ENCODE data around the gene C17orf50. TPM values are rescaled to one million over a fixed set of nuclear protein-coding genes. Genes with fewer than 3 reads are reported as not detected.

C17orf50 gene
- polyA plus RNA-seq, 4 donors = 0.15 TPM; not detected in 3

DNA sequence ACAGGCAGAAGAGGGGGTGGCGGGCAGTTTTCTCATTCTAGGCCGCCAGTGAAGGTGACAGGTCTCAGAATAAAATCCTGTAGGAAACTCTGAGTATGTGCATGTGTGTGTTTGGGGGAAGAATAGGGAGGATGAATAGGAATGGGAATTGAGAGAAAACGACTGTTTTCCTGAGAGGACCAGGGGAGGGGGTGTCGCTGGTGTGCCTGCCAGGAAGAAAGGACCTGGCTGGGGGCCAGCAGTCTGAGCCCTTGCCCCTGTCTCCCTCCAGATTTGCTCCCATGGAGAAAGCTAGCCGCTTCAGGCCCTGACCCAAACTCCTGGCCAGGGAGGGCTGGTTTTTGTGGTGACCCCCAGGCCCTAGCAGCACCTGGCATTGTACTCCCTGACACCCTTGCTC, 14.4 kb downstream of the C17orf50 start:
- peaks cover 0 to 2% (median 0%) of the 10 kb centered on the region in 3 donors for H3K27me3 ChIP-seq (ENCODE audit: control insufficient read depth in 3 of 3, insufficient read depth in 3 of 3, low read length in 3 of 3)
- WGBS, 3 donors = 57 to 68% (median 63%) methylated on average over 5 of the region's 5 CpGs
- H3K4me3 ChIP-seq (ENCODE audit: low read depth in 1 of 3, low read length in 3 of 3) = no peak overlapping the region
- FAIRE-seq = no peak
- H3K4me1 ChIP-seq (ENCODE audit: control insufficient read depth in 3 of 3, insufficient read depth in 2 of 3, low read depth in 1 of 3, low read length in 2 of 3) = peaks cover 2 to 12% (median 3%) of the 10 kb centered on the region in 3 donors
- peak overlapping the region in 1 of 3 donors; percentile 61 for H3K27ac ChIP-seq (ENCODE audit: low read depth in 1 of 3, low read length in 2 of 3)
- no peak for DNase-seq
- no peaks in the 10 kb centered on the region for H3K9me3 ChIP-seq (ENCODE audit: control insufficient read depth in 2 of 2, insufficient read depth in 1 of 2, low read depth in 1 of 2, low read length in 1 of 2)
- H3K36me3 ChIP-seq (ENCODE audit: control insufficient read depth in 3 of 3, insufficient read depth in 2 of 3, low read depth in 1 of 3, low read length in 3 of 3) = peaks cover 0 to 2% (median 0%) of the 10 kb centered on the region in 3 donors

DNA sequence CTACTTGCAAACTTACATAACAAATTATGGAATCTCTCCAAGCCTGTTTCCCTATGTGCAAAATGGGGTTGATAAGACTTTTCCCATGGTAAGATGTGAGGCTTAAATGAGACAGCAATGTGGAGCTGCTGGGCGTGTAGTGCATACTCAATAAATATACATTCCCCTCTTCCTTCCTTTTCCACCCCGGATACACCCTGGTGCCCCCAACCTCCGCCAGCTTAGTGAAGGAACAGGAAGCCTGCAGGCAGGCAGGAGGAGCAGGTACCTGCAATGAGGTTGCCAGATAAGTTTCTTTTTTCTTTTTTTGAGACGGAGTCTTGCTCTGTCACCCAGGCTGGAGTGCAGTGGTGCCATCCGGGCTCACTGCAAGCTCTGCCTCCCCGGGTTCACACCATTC, 14.9 kb downstream of the C17orf50 start:
- WGBS, 3 donors = 36 to 53% (median 49%) methylated on average over 6 of the region's 6 CpGs
- no peak for DNase-seq

DNA sequence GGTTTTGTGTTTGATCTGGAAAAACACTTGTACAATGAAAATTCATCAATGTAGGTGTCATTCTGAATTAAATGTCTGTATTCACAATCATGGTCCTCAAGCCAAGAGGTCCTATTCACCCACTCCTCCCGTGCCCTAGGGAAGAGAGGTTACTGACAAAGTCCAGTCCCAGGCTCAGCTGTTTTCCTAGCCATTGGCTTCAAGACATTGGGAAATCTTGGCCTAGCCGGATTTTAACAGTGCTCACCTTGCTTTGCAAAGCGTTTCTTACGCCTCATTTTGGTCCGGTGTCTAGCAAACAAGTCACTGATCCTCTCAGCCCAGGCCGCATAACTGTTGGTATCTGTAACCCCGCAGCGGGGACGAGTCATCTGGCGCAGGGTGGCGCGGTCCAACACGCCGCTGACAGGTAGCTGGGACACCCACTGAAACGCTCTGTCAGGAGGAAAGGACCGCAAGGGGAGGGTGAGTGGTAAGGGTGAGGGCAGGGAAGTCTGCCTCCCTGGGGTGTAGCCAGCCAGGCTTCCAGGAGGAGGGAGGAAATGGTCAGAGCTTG, 18.0 kb downstream of the C17orf50 start:
- Histone ChIP-seq H3K36me3 (ENCODE audit: control insufficient read depth in 3 of 3, insufficient read depth in 2 of 3, low read depth in 1 of 3, low read length in 3 of 3) (peaks cover 0 to 2% (median 0%) of the 10 kb centered on the region in 3 donors), H3K4me3 (ENCODE audit: low read depth in 1 of 3, low read length in 3 of 3) (no peak overlapping the region), H3K27me3 (ENCODE audit: control insufficient read depth in 3 of 3, insufficient read depth in 3 of 3, low read length in 3 of 3) (peaks cover 0 to 2% (median 0%) of the 10 kb centered on the region in 3 donors), H3K4me1 (ENCODE audit: control insufficient read depth in 3 of 3, insufficient read depth in 2 of 3, low read depth in 1 of 3, low read length in 2 of 3) (peaks cover 2 to 30% (median 3%) of the 10 kb centered on the region in 3 donors), H3K27ac (ENCODE audit: low read depth in 1 of 3, low read length in 2 of 3) (no peak overlapping the region), H3K9me3 (ENCODE audit: control insufficient read depth in 2 of 2, insufficient read depth in 1 of 2, low read depth in 1 of 2, low read length in 1 of 2) (no peaks in the 10 kb centered on the region)
- WGBS, 3 donors = 92 to 94% (median 94%) methylated on average over 16 of the region's 16 CpGs
- DNase-seq (no peak), FAIRE-seq (no peak)

More for the DNA sequence above, 14.9 kb downstream of the C17orf50 start:
- Histone ChIP-seq H3K9me3 (ENCODE audit: control insufficient read depth in 2 of 2, insufficient read depth in 1 of 2, low read depth in 1 of 2, low read length in 1 of 2) (no peaks in the 10 kb centered on the region), H3K27ac (ENCODE audit: low read depth in 1 of 3, low read length in 2 of 3) (no peak overlapping the region), H3K27me3 (ENCODE audit: control insufficient read depth in 3 of 3, insufficient read depth in 3 of 3, low read length in 3 of 3) (peaks cover 0 to 2% (median 0%) of the 10 kb centered on the region in 3 donors), H3K4me1 (ENCODE audit: control insufficient read depth in 3 of 3, insufficient read depth in 2 of 3, low read depth in 1 of 3, low read length in 2 of 3) (peaks cover 2 to 12% (median 3%) of the 10 kb centered on the region in 3 donors), H3K4me3 (ENCODE audit: low read depth in 1 of 3, low read length in 3 of 3) (no peak overlapping the region), H3K36me3 (ENCODE audit: control insufficient read depth in 3 of 3, insufficient read depth in 2 of 3, low read depth in 1 of 3, low read length in 3 of 3) (peaks cover 0 to 2% (median 0%) of the 10 kb centered on the region in 3 donors)
- no peak for FAIRE-seq

DNA sequence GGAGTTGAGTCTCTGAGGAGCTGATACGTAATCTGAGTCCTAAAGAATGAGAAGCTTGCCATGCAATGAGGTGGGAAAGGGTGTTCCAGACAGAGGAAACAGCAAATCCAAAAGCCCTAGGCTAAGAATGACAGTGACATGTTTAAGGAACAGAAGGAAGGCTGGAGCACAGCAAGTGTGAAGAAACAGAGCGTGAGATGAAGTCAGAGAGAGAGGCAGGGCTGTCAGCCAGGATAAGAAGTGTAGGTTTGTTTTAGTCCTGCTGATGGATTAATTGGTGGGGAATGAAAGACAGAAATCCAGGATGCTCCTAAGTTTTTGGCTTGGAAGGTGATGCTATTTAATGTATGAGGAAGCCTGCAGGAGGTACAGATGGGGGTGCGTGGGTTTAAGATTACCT, 20.3 kb downstream of the C17orf50 start:
- WGBS, 3 donors = 70 to 74% (median 70%) methylated on average over 3 of the region's 3 CpGs
- peaks cover 0 to 2% (median 0%) of the 10 kb centered on the region in 3 donors for H3K36me3 ChIP-seq (ENCODE audit: control insufficient read depth in 3 of 3, insufficient read depth in 2 of 3, low read depth in 1 of 3, low read length in 3 of 3)
- H3K27me3 ChIP-seq (ENCODE audit: control insufficient read depth in 3 of 3, insufficient read depth in 3 of 3, low read length in 3 of 3) = peaks cover 0 to 2% (median 0%) of the 10 kb centered on the region in 3 donors

GRCh38 chr17:35784895-35785294, 24.2 kb downstream of the C17orf50 start:
- no peak for DNase-seq
- H3K36me3 ChIP-seq (ENCODE audit: control insufficient read depth in 3 of 3, insufficient read depth in 2 of 3, low read depth in 1 of 3, low read length in 3 of 3) = no peaks in the 10 kb centered on the region
- WGBS, 3 donors = 66 to 86% (median 82%) methylated on average over 2 of the region's 2 CpGs
- FAIRE-seq = no peak
- no peak overlapping the region for H3K4me3 ChIP-seq (ENCODE audit: low read depth in 1 of 3, low read length in 3 of 3)
- H3K27ac ChIP-seq (ENCODE audit: low read depth in 1 of 3, low read length in 2 of 3) = peak overlapping the region in 1 of 3 donors; percentile 38
- H3K4me1 ChIP-seq (ENCODE audit: control insufficient read depth in 3 of 3, insufficient read depth in 2 of 3, low read depth in 1 of 3, low read length in 2 of 3) = peaks cover 9 to 48% (median 13%) of the 10 kb centered on the region in 3 donors
- H3K27me3 ChIP-seq (ENCODE audit: control insufficient read depth in 3 of 3, insufficient read depth in 3 of 3, low read length in 3 of 3) = no peaks in the 10 kb centered on the region
- no peaks in the 10 kb centered on the region for H3K9me3 ChIP-seq (ENCODE audit: control insufficient read depth in 2 of 2, insufficient read depth in 1 of 2, low read depth in 1 of 2, low read length in 1 of 2)

More for the DNA sequence above, 20.3 kb downstream of the C17orf50 start:
- FAIRE-seq (no peak), DNase-seq (no peak)
- no peaks in the 10 kb centered on the region for H3K9me3 ChIP-seq (ENCODE audit: control insufficient read depth in 2 of 2, insufficient read depth in 1 of 2, low read depth in 1 of 2, low read length in 1 of 2)
- H3K4me1 ChIP-seq (ENCODE audit: control insufficient read depth in 3 of 3, insufficient read depth in 2 of 3, low read depth in 1 of 3, low read length in 2 of 3) = peaks cover 3 to 30% (median 7%) of the 10 kb centered on the region in 3 donors
- H3K4me3 ChIP-seq (ENCODE audit: low read depth in 1 of 3, low read length in 3 of 3) = no peak overlapping the region
- H3K27ac ChIP-seq (ENCODE audit: low read depth in 1 of 3, low read length in 2 of 3) = peak overlapping the region in 1 of 3 donors; percentile 41

GRCh38 chr17:35786941-35787432, 26.3 kb downstream of the C17orf50 start:
- Histone ChIP-seq H3K27me3 (ENCODE audit: control insufficient read depth in 3 of 3, insufficient read depth in 3 of 3, low read length in 3 of 3) (peaks cover 0 to 4% (median 0%) of the 10 kb centered on the region in 3 donors), H3K27ac (ENCODE audit: low read depth in 1 of 3, low read length in 2 of 3) (peak overlapping the region in 2 of 3 donors; percentile 18 to 54), H3K4me1 (ENCODE audit: control insufficient read depth in 3 of 3, insufficient read depth in 2 of 3, low read depth in 1 of 3, low read length in 2 of 3) (peaks cover 11 to 38% (median 13%) of the 10 kb centered on the region in 3 donors), H3K36me3 (ENCODE audit: control insufficient read depth in 3 of 3, insufficient read depth in 2 of 3, low read depth in 1 of 3, low read length in 3 of 3) (no peaks in the 10 kb centered on the region), H3K9me3 (ENCODE audit: control insufficient read depth in 2 of 2, insufficient read depth in 1 of 2, low read depth in 1 of 2, low read length in 1 of 2) (no peaks in the 10 kb centered on the region), H3K4me3 (ENCODE audit: low read depth in 1 of 3, low read length in 3 of 3) (no peak overlapping the region)
- no peak for FAIRE-seq
- DNase-seq = peak in 1 of 2 donors; percentile 68
- WGBS, 3 donors = 19 to 28% (median 21%) methylated on average over 3 of the region's 3 CpGs

DNA sequence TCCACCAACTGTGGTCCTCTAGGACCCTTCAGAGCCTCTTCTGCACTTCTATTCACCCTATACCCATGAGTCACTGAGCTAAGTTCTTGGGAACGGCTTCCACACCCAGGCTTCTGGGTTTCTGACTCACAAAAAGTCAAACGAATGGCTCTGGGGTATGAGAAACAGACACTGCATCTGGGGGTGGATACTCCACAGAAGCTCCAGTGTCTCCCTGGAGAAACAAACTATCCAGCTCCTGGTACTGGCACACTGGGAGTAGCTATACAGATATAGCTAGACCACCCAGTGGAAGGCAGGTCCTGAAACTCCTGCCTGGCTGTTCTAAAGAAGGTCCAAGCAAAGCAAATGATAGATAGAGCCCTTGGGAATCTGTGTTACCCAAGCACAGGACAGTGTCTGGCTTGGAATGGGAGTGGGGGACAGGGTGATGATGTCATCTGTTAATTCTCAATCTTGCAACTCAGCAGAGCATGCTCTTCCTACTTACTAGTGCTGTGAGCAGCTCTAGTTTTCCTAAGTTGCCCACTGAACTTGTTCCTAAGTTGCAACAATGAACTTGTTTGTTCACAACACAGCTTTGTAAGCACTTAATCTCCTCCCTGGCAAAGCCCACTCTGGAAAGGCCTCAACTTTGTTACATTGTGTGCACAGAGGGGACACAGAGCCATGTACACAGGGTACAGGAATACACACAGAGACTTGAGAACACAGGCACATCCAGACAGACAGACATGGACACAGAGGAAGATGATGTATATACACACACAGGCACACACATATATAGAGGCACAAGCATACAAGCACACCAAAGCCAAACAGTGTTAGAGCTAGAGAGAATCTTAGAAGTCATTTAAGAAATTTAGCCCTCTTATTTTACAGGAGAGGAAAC, 28.0 kb downstream of the C17orf50 start:
- no peaks in the 10 kb centered on the region for H3K36me3 ChIP-seq (ENCODE audit: control insufficient read depth in 3 of 3, insufficient read depth in 2 of 3, low read depth in 1 of 3, low read length in 3 of 3)
- peaks cover 11 to 26% (median 13%) of the 10 kb centered on the region in 3 donors for H3K4me1 ChIP-seq (ENCODE audit: control insufficient read depth in 3 of 3, insufficient read depth in 2 of 3, low read depth in 1 of 3, low read length in 2 of 3)
- H3K9me3 ChIP-seq (ENCODE audit: control insufficient read depth in 2 of 2, insufficient read depth in 1 of 2, low read depth in 1 of 2, low read length in 1 of 2) = no peaks in the 10 kb centered on the region
- FAIRE-seq (no peak), DNase-seq (peak in 1 of 2 donors; percentile 59)
- H3K27ac ChIP-seq (ENCODE audit: low read depth in 1 of 3, low read length in 2 of 3) = peak overlapping the region; percentile 38 to 41 (median 41)
- 16 to 33% (median 26%) methylated on average over 2 of the region's 2 CpGs for WGBS, 3 donors
- no peak overlapping the region for H3K4me3 ChIP-seq (ENCODE audit: low read depth in 1 of 3, low read length in 3 of 3)
- H3K27me3 ChIP-seq (ENCODE audit: control insufficient read depth in 3 of 3, insufficient read depth in 3 of 3, low read length in 3 of 3) = peaks cover 0 to 15% (median 0%) of the 10 kb centered on the region in 3 donors

DNA sequence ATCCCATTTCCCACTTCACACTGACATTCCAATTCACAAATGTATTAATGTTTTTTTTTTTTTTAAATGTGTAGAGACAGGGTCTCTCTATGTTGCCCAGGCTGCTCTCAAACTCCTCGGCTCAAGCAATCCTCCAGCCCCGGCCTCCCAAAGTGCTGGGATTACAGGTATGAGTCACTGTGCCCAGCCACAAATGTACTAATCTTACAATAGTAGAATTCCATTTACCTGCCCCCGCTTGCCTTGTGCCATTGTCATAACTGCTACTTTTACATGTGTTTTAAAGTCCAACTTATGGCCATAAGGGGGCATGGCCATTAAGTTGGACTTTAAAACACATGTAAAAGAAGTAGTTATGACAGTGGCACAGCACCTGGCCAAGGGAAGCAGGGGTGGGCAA, 30.2 kb downstream of the C17orf50 start:
- FAIRE-seq = no peak
- 74 to 87% (median 78%) methylated on average over 3 of the region's 3 CpGs for WGBS, 3 donors
- no peak overlapping the region for H3K4me3 ChIP-seq (ENCODE audit: low read depth in 1 of 3, low read length in 3 of 3)
- no peaks in the 10 kb centered on the region for H3K9me3 ChIP-seq (ENCODE audit: control insufficient read depth in 2 of 2, insufficient read depth in 1 of 2, low read depth in 1 of 2, low read length in 1 of 2)
- H3K27me3 ChIP-seq (ENCODE audit: control insufficient read depth in 3 of 3, insufficient read depth in 3 of 3, low read length in 3 of 3) = peaks cover 0 to 32% (median 6%) of the 10 kb centered on the region in 3 donors
- DNase-seq = peak in 1 of 2 donors; percentile 31
- H3K27ac ChIP-seq (ENCODE audit: low read depth in 1 of 3, low read length in 2 of 3) = no peak overlapping the region
- no peaks in the 10 kb centered on the region for H3K36me3 ChIP-seq (ENCODE audit: control insufficient read depth in 3 of 3, insufficient read depth in 2 of 3, low read depth in 1 of 3, low read length in 3 of 3)
- peaks cover 4 to 24% (median 9%) of the 10 kb centered on the region in 3 donors for H3K4me1 ChIP-seq (ENCODE audit: control insufficient read depth in 3 of 3, insufficient read depth in 2 of 3, low read depth in 1 of 3, low read length in 2 of 3)
